SU-DHL-6 (cell line): Measurements from ENCODE around the gene STK33.

ENCODE experiments used
- H2AFZ ChIP-seq: fragments of 200-600 bp; sonication (generic); 2 replicates; pipeline ENCODE4 v1.6.1; 2014; ENCODE audit warnings: low read depth, mild to moderate bottlenecking, moderate library complexity, mixed read lengths, antibody characterized with exemption, low read length; ENCODE audit not compliant: severe bottlenecking
- H3F3A ChIP-seq: fragments of 200-600 bp; shearing (Covaris generic); 2 replicates; pipeline ENCODE4 v1.6.0; 2016; ENCODE audit warnings: antibody characterized with exemption, mild to moderate bottlenecking; ENCODE audit not compliant: insufficient read depth
- H3K27ac ChIP-seq: fragments of 200-600 bp; sonication (generic); 2 replicates; pipeline ENCODE4 v1.5.1; 2016; ENCODE audit warnings: low read depth, mild to moderate bottlenecking, low read length, moderate library complexity, mixed read lengths
- H3K27me3 ChIP-seq: fragments of 200-600 bp; sonication (generic), shearing (Covaris generic); 2 replicates; pipeline ENCODE4 v1.6.0; 2014; ENCODE audit warnings: mild to moderate bottlenecking, low read length
- H3K36me3 ChIP-seq: fragments of 200-600 bp; sonication (generic); 2 replicates; pipeline ENCODE4 v1.6.1; 2014; ENCODE audit warnings: mild to moderate bottlenecking, low read length, mixed read lengths
- H3K4me2 ChIP-seq: fragments of 300-600, 200-600 bp; shearing (Covaris generic), sonication (generic); 2 replicates; pipeline ENCODE4 v1.6.0; 2014; ENCODE audit warnings: low read length, low read depth, mild to moderate bottlenecking; ENCODE audit not compliant: poor library complexity, severe bottlenecking
- H3K4me3 ChIP-seq: fragments of 200-600 bp; sonication (generic); 2 replicates; pipeline ENCODE4 v1.5.1; 2014; ENCODE audit warnings: antibody characterized with exemption, low read length, mild to moderate bottlenecking, mixed read lengths; ENCODE audit not compliant: insufficient read depth, poor library complexity, severe bottlenecking
- H3K79me2 ChIP-seq: fragments of 200-600 bp; sonication (generic); 2 replicates; pipeline ENCODE4 v1.6.1; 2014; ENCODE audit warnings: mild to moderate bottlenecking, low read length, moderate library complexity; ENCODE audit not compliant: insufficient read depth
- H3K9ac ChIP-seq: fragments of 200-600 bp; sonication (generic); 2 replicates; pipeline ENCODE4 v1.7.0; 2014; ENCODE audit warnings: mild to moderate bottlenecking, low read length
- H3K9me2 ChIP-seq: fragments of 200-600 bp; sonication (generic); replicated peaks from 2 replicates; pipeline ENCODE4 v1.6.1; 2014; ENCODE audit warnings: low read length; ENCODE audit not compliant: insufficient read depth
- H3K9me3 ChIP-seq: fragments of 200-600 bp; sonication (generic); 2 replicates; pipeline ENCODE4 v1.6.1; 2014; ENCODE audit warnings: low read length, mixed read lengths; ENCODE audit not compliant: insufficient read depth
- H4K20me1 ChIP-seq: fragments of 200-600 bp; sonication (generic); 2 replicates; pipeline ENCODE4 v1.6.1; 2014; ENCODE audit warnings: low read depth, mild to moderate bottlenecking, antibody characterized with exemption, low read length, moderate library complexity, mixed read lengths
- EZH2phosphoT487 ChIP-seq: fragments of 200-600 bp; sonication (generic), shearing (Covaris generic); conservative IDR thresholded peaks from 2 replicates; pipeline ENCODE4 v1.6.1; 2018; ENCODE audit warnings: mild to moderate bottlenecking, antibody characterized with exemption, low read length, moderate library complexity, mixed read lengths
- TF ChIP-seq, protein P1 (sequence below): fragments of 200-600 bp; sonication (generic); IDR thresholded peaks from one replicate; pipeline ENCODE4 v1.5.1; 2017; ENCODE audit warnings: antibody characterized with exemption, mild to moderate bottlenecking, low read length, moderate library complexity; ENCODE audit not compliant: insufficient read depth, poor library complexity, severe bottlenecking

The STK33 gene

DNA sequence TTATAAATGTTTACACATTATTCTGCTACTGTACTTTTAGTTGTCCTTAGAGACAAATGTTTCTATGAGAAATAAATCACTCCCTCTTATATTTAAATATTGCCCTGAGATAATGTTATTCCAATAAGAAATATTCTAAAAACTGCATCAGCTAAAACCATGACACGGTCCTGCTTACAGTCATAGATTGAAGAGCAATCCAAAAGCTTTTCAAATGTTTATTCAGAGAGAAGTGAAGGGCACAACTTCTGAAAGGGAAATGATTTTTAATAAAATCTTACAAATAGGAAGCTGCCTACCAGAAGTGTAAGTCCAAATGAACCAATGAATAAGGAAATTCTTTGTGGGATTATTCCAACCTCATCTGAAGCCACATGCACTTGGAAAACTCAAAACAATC, 49.2 kb downstream of the STK33 start:
- H3K4me2 ChIP-seq, result no peak overlapping the region
- no peaks in the 10 kb centered on the region for H3K9me2 ChIP-seq
- no peak overlapping the region for H3K27ac ChIP-seq
- no peaks in the 10 kb centered on the region for H3K36me3 ChIP-seq
- H3K4me3 ChIP-seq, result no peak overlapping the region
- no peak overlapping the region for H2AFZ ChIP-seq
- no peaks in the 10 kb centered on the region; the same call in 1 of the 2 replicates for H4K20me1 ChIP-seq
- no peaks in the 10 kb centered on the region for H3K79me2 ChIP-seq
- H3K9me3 ChIP-seq, result peaks cover 5% of the 10 kb centered on the region; the same call in 1 of the 2 replicates
- no peaks in the 10 kb centered on the region for H3F3A ChIP-seq
- TF ChIP-seq, protein P1, sequence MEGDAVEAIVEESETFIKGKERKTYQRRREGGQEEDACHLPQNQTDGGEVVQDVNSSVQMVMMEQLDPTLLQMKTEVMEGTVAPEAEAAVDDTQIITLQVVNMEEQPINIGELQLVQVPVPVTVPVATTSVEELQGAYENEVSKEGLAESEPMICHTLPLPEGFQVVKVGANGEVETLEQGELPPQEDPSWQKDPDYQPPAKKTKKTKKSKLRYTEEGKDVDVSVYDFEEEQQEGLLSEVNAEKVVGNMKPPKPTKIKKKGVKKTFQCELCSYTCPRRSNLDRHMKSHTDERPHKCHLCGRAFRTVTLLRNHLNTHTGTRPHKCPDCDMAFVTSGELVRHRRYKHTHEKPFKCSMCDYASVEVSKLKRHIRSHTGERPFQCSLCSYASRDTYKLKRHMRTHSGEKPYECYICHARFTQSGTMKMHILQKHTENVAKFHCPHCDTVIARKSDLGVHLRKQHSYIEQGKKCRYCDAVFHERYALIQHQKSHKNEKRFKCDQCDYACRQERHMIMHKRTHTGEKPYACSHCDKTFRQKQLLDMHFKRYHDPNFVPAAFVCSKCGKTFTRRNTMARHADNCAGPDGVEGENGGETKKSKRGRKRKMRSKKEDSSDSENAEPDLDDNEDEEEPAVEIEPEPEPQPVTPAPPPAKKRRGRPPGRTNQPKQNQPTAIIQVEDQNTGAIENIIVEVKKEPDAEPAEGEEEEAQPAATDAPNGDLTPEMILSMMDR, result no peak
- no peak for TF ChIP-seq EZH2phosphoT487
- no peaks in the 10 kb centered on the region for H3K27me3 ChIP-seq
- H3K9ac ChIP-seq, result no peak overlapping the region

DNA sequence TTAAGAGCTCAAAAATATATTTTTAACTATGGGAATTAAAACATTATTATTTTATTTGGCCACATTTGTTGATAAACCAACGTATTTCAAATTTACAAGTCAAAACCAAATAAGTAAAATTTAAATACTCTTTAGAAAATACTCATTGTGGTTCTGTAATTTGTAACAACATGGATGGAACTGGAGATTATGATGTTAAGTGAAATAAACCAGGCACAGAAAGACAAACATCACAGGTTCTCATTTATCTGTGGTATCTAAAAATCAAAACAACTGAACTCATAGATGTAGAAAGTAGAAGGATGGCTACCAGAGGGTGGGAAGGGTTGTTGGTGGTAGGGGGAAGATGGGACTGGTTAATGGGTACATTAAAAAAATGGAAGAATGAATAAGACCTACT, 50.8 kb downstream of the STK33 start:
- no peak overlapping the region for H2AFZ ChIP-seq
- no peak overlapping the region for H3K4me2 ChIP-seq
- no peak overlapping the region for H3K9ac ChIP-seq
- peaks cover 2% of the 10 kb centered on the region; the same call in 1 of the 2 replicates for H3K9me3 ChIP-seq
- no peaks in the 10 kb centered on the region for H3K79me2 ChIP-seq
- no peaks in the 10 kb centered on the region for H3F3A ChIP-seq
- H3K27ac ChIP-seq, result no peak overlapping the region
- H3K36me3 ChIP-seq, result no peaks in the 10 kb centered on the region
- TF ChIP-seq, protein P1, result no peak
- TF ChIP-seq EZH2phosphoT487, result no peak
- no peaks in the 10 kb centered on the region; the same call in 1 of the 2 replicates for H4K20me1 ChIP-seq
- H3K4me3 ChIP-seq, result no peak overlapping the region
- no peaks in the 10 kb centered on the region for H3K27me3 ChIP-seq
- H3K9me2 ChIP-seq, result no peaks in the 10 kb centered on the region

DNA sequence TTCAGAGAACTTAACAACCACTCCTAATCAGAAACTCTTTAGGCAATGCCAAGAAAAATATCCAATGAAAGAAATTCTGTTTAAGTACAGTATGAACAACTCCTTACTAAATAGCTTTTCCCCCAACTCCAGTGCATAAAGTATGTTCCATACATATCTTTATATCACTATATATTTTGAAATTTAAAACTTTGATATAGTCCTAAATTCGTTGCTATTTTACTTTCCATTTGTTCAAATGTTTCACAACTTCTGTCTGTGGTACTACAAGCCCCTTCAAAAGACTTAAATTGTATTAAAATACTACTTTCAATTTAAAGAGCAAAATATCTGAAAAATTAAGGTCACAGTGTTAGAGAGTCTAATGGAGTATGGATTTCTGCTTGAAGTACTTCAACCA, 52.6 kb downstream of the STK33 start:
- Histone ChIP-seq H3K27me3 (no peaks in the 10 kb centered on the region), H3K9ac (no peak overlapping the region), H3K27ac (no peak overlapping the region), H3K4me2 (no peak overlapping the region), H3K4me3 (no peak overlapping the region), H3K79me2 (no peaks in the 10 kb centered on the region), H3K36me3 (no peaks in the 10 kb centered on the region), H3F3A (no peaks in the 10 kb centered on the region), H4K20me1 (no peaks in the 10 kb centered on the region; the same call in 1 of the 2 replicates), H3K9me3 (no peaks in the 10 kb centered on the region), H2AFZ (no peak overlapping the region), H3K9me2 (no peaks in the 10 kb centered on the region)
- TF ChIP-seq, protein P1, result no peak
- TF ChIP-seq EZH2phosphoT487, result no peak
